A673 (cell line): ENCODE data around the gene CELSR3. TPM values are rescaled to one million over a fixed set of nuclear protein-coding genes. Genes with fewer than 3 reads are reported as not detected.
A peak's percentile ranks its signal among the peaks of the same experiment; 100 is the strongest.

Experiments used
- BruUV-seq: library from RNA; stranded (reverse); fragments of 400-500 nt; replicated peaks from 2 replicates; lab custom pipeline; 2021; lab: Mats Ljungman, UMichigan
- CTCF ChIA-PET: fragments of 300-600 bp; sonication (Branson Sonifier 250); formaldehyde crosslinking; loops from one replicate; lab custom pipeline; 2022; ENCODE audit warnings: antibody characterized with exemption; lab: Charles Lee
- POLR2A ChIA-PET: fragments of 300-600 bp; sonication (Branson Sonifier 250); formaldehyde crosslinking; loops from one replicate; lab custom pipeline; 2022; ENCODE audit warnings: antibody characterized with exemption; ENCODE audit not compliant: low non-redundant PET; lab: Charles Lee
- DNase-seq: peaks from one replicate; pipeline ENCODE4 v3.0.0-alpha.2; 2015; ENCODE audit warnings: low spot score
- H3K27ac ChIP-seq: fragments of 200-600 bp; sonication (generic); 2 replicates; pipeline ENCODE4 v1.5.1; 2016; ENCODE audit warnings: mixed run types, low read depth, mild to moderate bottlenecking, mixed read lengths, antibody characterized with exemption, low read length; ENCODE audit not compliant: poor library complexity, severe bottlenecking
- H3K27me3 ChIP-seq: fragments of 200-600 bp; sonication (generic); replicated peaks from 2 replicates; pipeline ENCODE4 v1.6.1; 2017; ENCODE audit warnings: mixed run types, low read depth, mild to moderate bottlenecking, mixed read lengths, antibody characterized with exemption, low read length; ENCODE audit not compliant: insufficient read depth, poor library complexity
- H3K36me3 ChIP-seq: fragments of 200-600 bp; sonication (generic); 2 replicates; pipeline ENCODE4 v1.6.1; 2016; ENCODE audit warnings: mixed run types, mild to moderate bottlenecking, mixed read lengths, antibody characterized with exemption, low read length; ENCODE audit not compliant: insufficient read depth, poor library complexity, severe bottlenecking
- H3K4me1 ChIP-seq: fragments of 200-600 bp; sonication (generic); 2 replicates; pipeline ENCODE4 v1.6.1; 2017; ENCODE audit warnings: mixed run types, mild to moderate bottlenecking, mixed read lengths, antibody characterized with exemption, low read length; ENCODE audit not compliant: insufficient read depth, poor library complexity, severe bottlenecking
- H3K4me3 ChIP-seq: fragments of 200-600 bp; sonication (generic); 2 replicates; pipeline ENCODE4 v1.5.1; 2016; ENCODE audit warnings: low read depth, mixed run types, mild to moderate bottlenecking, mixed read lengths, low read length; ENCODE audit not compliant: poor library complexity, severe bottlenecking
- H3K9me3 ChIP-seq: fragments of 200-600 bp; sonication (generic); 2 replicates; pipeline ENCODE4 v1.6.1; 2016; ENCODE audit warnings: mixed run types, low read depth, mild to moderate bottlenecking, mixed read lengths, antibody characterized with exemption, low read length; ENCODE audit not compliant: poor library complexity, severe bottlenecking
- EZH2 ChIP-seq: fragments of 200-600 bp; sonication (generic); IDR thresholded peaks from 2 replicates; pipeline ENCODE4 v1.6.1; 2017; ENCODE audit warnings: borderline replicate concordance, low read depth, mild to moderate bottlenecking, mixed read lengths, antibody characterized with exemption, low read length; ENCODE audit not compliant: poor library complexity, severe bottlenecking
- intact Hi-C: fragments of 100-400 bp; cut with micrococcal nuclease; formaldehyde crosslinking; loops from one replicate; pipeline ENCODE4 v1.10.0; 2022; ENCODE audit not compliant: unreplicated experiment
- total RNA-seq: library from RNA; stranded (reverse); gene quantifications from 2 replicates; pipeline ENCODE4 v1.2.3, GENCODE V29; 2021
- TF ChIP-seq, protein P1 (sequence below): fragments of 300-800, 200-600 bp; sonication (generic); conservative IDR thresholded peaks from 2 replicates; pipeline ENCODE4 v1.5.1; 2017; ENCODE audit warnings: low read depth, mild to moderate bottlenecking, antibody characterized with exemption, low read length, moderate library complexity, mixed read lengths

Gene CELSR3
- total RNA-seq, 1 experiment from 2014 or later = 1.2 TPM

DNA sequence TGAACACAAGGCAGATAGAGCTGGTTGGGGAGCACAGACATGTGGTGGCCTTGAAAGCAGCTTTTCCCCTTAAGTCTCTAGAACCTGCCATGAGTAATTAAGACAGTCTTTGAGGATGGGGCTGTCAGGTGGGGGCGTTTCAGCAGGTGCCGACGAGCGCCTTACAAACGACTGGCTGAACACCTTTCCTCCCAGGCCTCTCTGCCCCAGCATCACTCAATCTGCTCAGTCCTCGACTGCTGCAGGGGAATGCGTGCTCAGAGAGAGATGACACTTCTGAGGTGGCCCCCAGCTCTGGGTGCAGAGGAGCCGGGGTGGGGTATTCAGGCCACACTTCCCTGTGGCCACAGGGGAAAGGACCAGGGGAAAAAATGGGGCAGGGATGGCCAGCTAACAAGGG is 31.1 kb upstream of the CELSR3 start:
- ChIA-PET CTCF (no interaction called here), POLR2A (no interaction called here)
- BruUV-seq = TSS peak; percentile 23
- Histone ChIP-seq H3K9me3 (no peaks in the 10 kb centered on the region), H3K4me1 (peaks cover 15% of the 10 kb centered on the region), H3K27ac (no peak overlapping the region), H3K4me3 (no peak overlapping the region), H3K27me3 (no peaks in the 10 kb centered on the region), H3K36me3 (peaks cover 42% of the 10 kb centered on the region)
- no peak for DNase-seq
- intact Hi-C loops = no loop called here
- TF ChIP-seq, protein P1, sequence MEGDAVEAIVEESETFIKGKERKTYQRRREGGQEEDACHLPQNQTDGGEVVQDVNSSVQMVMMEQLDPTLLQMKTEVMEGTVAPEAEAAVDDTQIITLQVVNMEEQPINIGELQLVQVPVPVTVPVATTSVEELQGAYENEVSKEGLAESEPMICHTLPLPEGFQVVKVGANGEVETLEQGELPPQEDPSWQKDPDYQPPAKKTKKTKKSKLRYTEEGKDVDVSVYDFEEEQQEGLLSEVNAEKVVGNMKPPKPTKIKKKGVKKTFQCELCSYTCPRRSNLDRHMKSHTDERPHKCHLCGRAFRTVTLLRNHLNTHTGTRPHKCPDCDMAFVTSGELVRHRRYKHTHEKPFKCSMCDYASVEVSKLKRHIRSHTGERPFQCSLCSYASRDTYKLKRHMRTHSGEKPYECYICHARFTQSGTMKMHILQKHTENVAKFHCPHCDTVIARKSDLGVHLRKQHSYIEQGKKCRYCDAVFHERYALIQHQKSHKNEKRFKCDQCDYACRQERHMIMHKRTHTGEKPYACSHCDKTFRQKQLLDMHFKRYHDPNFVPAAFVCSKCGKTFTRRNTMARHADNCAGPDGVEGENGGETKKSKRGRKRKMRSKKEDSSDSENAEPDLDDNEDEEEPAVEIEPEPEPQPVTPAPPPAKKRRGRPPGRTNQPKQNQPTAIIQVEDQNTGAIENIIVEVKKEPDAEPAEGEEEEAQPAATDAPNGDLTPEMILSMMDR = no peak
- no peak for TF ChIP-seq EZH2

- no peak for DNase-seq
- TF ChIP-seq EZH2 = no peak
- TF ChIP-seq, protein P1 = no peak
- ChIA-PET CTCF (no interaction called here), POLR2A (no interaction called here)
- Histone ChIP-seq H3K27ac (no peak overlapping the region), H3K4me1 (peaks cover 15% of the 10 kb centered on the region), H3K36me3 (peaks cover 42% of the 10 kb centered on the region), H3K27me3 (no peaks in the 10 kb centered on the region), H3K9me3 (no peaks in the 10 kb centered on the region), H3K4me3 (no peak overlapping the region)
- intact Hi-C loops = no loop called here
- no TSS peak for BruUV-seq
Measured at GRCh38 chr3:48692551-48692950, 29.9 kb upstream of the CELSR3 start.

GRCh38 chr3:48690846-48691458 is 28.3 kb upstream of the CELSR3 start:
- H3K4me1 ChIP-seq = peaks cover 15% of the 10 kb centered on the region
- H3K27ac ChIP-seq = no peak overlapping the region
- no peak for DNase-seq
- intact Hi-C loops = no loop called here
- no TSS peak for BruUV-seq
- peaks cover 42% of the 10 kb centered on the region for H3K36me3 ChIP-seq
- POLR2A ChIA-PET = no interaction called here
- CTCF ChIA-PET = no interaction called here
- TF ChIP-seq, protein P1 = no peak
- no peaks in the 10 kb centered on the region for H3K9me3 ChIP-seq
- no peaks in the 10 kb centered on the region for H3K27me3 ChIP-seq
- H3K4me3 ChIP-seq = no peak overlapping the region
